ENCODE measurements around the gene SCUBE1.

SCUBE1 gene

GRCh38 chr22:43331069-43331451 lies 12.1 kb downstream of the SCUBE1 start:
- no peak for TF ChIP-seq CTCF (IDR thresholded peaks at IDR 0.05; ENCODE audit: low read depth, low read length)
- H3K4me3 ChIP-seq (ENCODE audit: low read depth, low read length) = no peak overlapping the region
- no peak for DNase-seq (ENCODE audit: low read depth, low spot score)
- in situ Hi-C loops (cut with HindIII; ENCODE audit: low sequenced_read_pairs) = no loop called here

- in situ Hi-C loops (cut with HindIII; ENCODE audit: low sequenced_read_pairs) = no loop called here
Observed at GRCh38 chr22:43330178-43331068, 12.7 kb downstream of the SCUBE1 start.

GRCh38 chr22:43329061-43329460 lies 14.1 kb downstream of the SCUBE1 start:
- no peak for TF ChIP-seq CTCF (IDR thresholded peaks at IDR 0.05; ENCODE audit: low read depth, low read length)
- H3K4me3 ChIP-seq (ENCODE audit: low read depth, low read length) = no peak overlapping the region
- in situ Hi-C loops (cut with HindIII; ENCODE audit: low sequenced_read_pairs) = no loop called here

More at GRCh38 chr22:43330178-43331068, 12.7 kb downstream of the SCUBE1 start:
- TF ChIP-seq CTCF (IDR thresholded peaks at IDR 0.05; ENCODE audit: low read depth, low read length) = no peak
- no peak overlapping the region for H3K4me3 ChIP-seq (ENCODE audit: low read depth, low read length)
- no peak for DNase-seq (ENCODE audit: low read depth, low spot score)

GRCh38 chr22:43327157-43327438 lies 16.1 kb downstream of the SCUBE1 start:
- no peak for TF ChIP-seq CTCF (IDR thresholded peaks at IDR 0.05; ENCODE audit: low read depth, low read length)
- in situ Hi-C loops (cut with HindIII; ENCODE audit: low sequenced_read_pairs) = no loop called here
- no peak overlapping the region for H3K4me3 ChIP-seq (ENCODE audit: low read depth, low read length)
- DNase-seq (ENCODE audit: low read depth, low spot score) = no peak

More at GRCh38 chr22:43329061-43329460, 14.1 kb downstream of the SCUBE1 start:
- no peak for DNase-seq (ENCODE audit: low read depth, low spot score)

GRCh38 chr22:43326331-43327156 lies 16.6 kb downstream of the SCUBE1 start:
- in situ Hi-C loops (cut with HindIII; ENCODE audit: low sequenced_read_pairs) = no loop called here
- no peak for DNase-seq (ENCODE audit: low read depth, low spot score)
- H3K4me3 ChIP-seq (ENCODE audit: low read depth, low read length) = no peak overlapping the region
- no peak for TF ChIP-seq CTCF (IDR thresholded peaks at IDR 0.05; ENCODE audit: low read depth, low read length)

- H3K4me3 ChIP-seq (ENCODE audit: low read depth, low read length) = no peak overlapping the region
- in situ Hi-C loops (cut with HindIII; ENCODE audit: low sequenced_read_pairs) = no loop called here
- no peak for TF ChIP-seq CTCF (IDR thresholded peaks at IDR 0.05; ENCODE audit: low read depth, low read length)
- DNase-seq (ENCODE audit: low read depth, low spot score) = no peak
Observed at GRCh38 chr22:43325176-43325575, 18.0 kb downstream of the SCUBE1 start.
